ENCODE data around the gene PPP2R2C.

DNA sequence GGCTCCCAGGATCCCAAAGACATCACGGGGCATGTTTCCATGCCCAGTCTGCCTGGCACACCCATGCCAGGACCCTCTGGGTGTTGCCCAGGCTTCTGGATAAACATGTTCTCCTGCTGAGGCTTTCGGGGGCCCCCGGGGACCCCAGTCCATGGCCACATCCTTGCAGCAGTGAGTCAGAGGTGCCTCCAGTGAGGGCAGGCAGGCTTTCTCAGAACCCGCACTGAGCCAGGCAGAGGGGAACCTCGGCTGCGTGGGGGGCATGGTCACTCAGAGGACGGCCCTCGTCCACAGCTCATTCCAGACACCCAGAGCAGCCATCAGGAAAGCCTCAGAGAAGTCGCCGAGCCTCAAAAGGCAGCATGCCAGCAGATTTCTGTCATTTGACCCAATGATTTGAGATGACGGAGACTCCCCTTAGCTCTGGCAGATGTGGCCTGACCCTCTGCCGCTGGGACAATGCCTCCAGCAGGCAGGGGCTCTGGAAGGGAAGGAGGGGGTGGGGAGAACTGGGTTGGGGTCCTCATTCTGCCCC lies 54.8 kb downstream of the PPP2R2C start:
- no peak for TF ChIP-seq CTCF (conservative IDR thresholded peaks at IDR 0.05; ENCODE audit: low read length)
- no peak for TF ChIP-seq EZH2phosphoT487 (IDR thresholded peaks at IDR 0.05; ENCODE audit: borderline replicate concordance)
